Activated naive CD8-positive, alpha-beta T cell (primary cell): Measurements from ENCODE around the gene PRSS1.

Experiments used
- H3K27ac Mint-ChIP-seq: one replicate; pipeline ENCODE4 v1.8.0; 2021; ENCODE audit warnings: mixed read lengths
- H3K27me3 Mint-ChIP-seq: one replicate; pipeline ENCODE4 v1.8.0; 2021; ENCODE audit warnings: mixed read lengths
- H3K36me3 Mint-ChIP-seq: one replicate; pipeline ENCODE4 v1.8.0; 2021; ENCODE audit warnings: mixed read lengths
- H3K4me1 Mint-ChIP-seq: one replicate; pipeline ENCODE4 v1.8.0; 2021; ENCODE audit warnings: low read depth, mixed read lengths
- H3K4me3 Mint-ChIP-seq: one replicate; pipeline ENCODE4 v1.8.0; 2021; ENCODE audit warnings: mild to moderate bottlenecking, mixed read lengths
- H3K9me3 Mint-ChIP-seq: one replicate; pipeline ENCODE4 v1.8.0; 2021; ENCODE audit warnings: low read depth, mixed read lengths

PRSS1 gene

GRCh38 chr7:142790056-142790455, 40.8 kb downstream of the PRSS1 start:
- peaks cover 41% of the 10 kb centered on the region for H3K4me1 Mint-ChIP-seq
- H3K9me3 Mint-ChIP-seq = no peaks in the 10 kb centered on the region
- no peaks in the 10 kb centered on the region for H3K27me3 Mint-ChIP-seq
- H3K36me3 Mint-ChIP-seq = peaks cover 29% of the 10 kb centered on the region
- H3K4me3 Mint-ChIP-seq = peak overlapping the region; percentile 99
- H3K27ac Mint-ChIP-seq = peak overlapping the region; percentile 99

DNA sequence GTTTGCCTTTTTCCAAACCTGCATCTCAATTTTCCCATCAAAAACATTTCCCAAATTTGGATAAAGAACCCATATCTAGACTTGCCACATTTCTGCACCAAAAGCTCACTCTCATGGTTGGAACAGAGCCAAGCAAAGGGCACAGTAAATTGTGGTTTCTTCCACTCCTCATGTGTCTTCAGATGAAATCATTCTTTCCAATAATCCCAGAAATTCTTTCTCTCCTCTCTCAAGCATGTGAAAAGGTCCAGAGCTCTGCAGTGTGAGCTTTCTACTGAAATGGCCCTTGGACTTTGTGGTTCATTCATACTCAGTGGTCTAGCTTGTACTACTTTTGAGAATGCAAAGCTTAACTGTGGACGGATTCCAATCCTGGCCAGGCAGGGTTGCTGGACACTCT, 41.3 kb downstream of the PRSS1 start:
- H3K36me3 Mint-ChIP-seq = peaks cover 29% of the 10 kb centered on the region
- H3K27ac Mint-ChIP-seq = peak overlapping the region; percentile 99
- H3K4me3 Mint-ChIP-seq = peak overlapping the region; percentile 99
- no peaks in the 10 kb centered on the region for H3K27me3 Mint-ChIP-seq
- H3K4me1 Mint-ChIP-seq = peaks cover 41% of the 10 kb centered on the region
- no peaks in the 10 kb centered on the region for H3K9me3 Mint-ChIP-seq

- Mint-ChIP-seq H3K27me3 (no peaks in the 10 kb centered on the region), H3K4me3 (peak overlapping the region; percentile 99), H3K9me3 (no peaks in the 10 kb centered on the region), H3K36me3 (peaks cover 29% of the 10 kb centered on the region), H3K4me1 (peaks cover 40% of the 10 kb centered on the region), H3K27ac (peak overlapping the region; percentile 99)
Measured at GRCh38 chr7:142791502-142791901, 42.2 kb downstream of the PRSS1 start.

- Mint-ChIP-seq H3K27me3 (no peaks in the 10 kb centered on the region), H3K4me3 (peak overlapping the region; percentile 99), H3K4me1 (peaks cover 40% of the 10 kb centered on the region), H3K9me3 (no peaks in the 10 kb centered on the region), H3K36me3 (peaks cover 29% of the 10 kb centered on the region), H3K27ac (peak overlapping the region; percentile 99)
Measured at GRCh38 chr7:142792129-142792528, 42.9 kb downstream of the PRSS1 start.

DNA sequence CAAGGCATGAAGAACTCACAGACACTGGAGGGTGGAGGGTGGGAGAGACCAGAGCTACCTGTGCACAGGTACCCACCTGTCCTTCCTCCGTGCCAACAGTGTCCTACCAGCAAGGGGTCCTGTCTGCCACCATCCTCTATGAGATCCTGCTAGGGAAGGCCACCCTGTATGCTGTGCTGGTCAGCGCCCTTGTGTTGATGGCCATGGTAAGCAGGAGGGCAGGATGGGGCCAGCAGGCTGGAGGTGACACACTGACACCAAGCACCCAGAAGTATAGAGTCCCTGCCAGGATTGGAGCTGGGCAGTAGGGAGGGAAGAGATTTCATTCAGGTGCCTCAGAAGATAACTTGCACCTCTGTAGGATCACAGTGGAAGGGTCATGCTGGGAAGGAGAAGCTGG, 43.3 kb downstream of the PRSS1 start:
- no peaks in the 10 kb centered on the region for H3K9me3 Mint-ChIP-seq
- peaks cover 30% of the 10 kb centered on the region for H3K36me3 Mint-ChIP-seq
- peaks cover 40% of the 10 kb centered on the region for H3K4me1 Mint-ChIP-seq
- peak overlapping the region; percentile 99 for H3K27ac Mint-ChIP-seq
- H3K4me3 Mint-ChIP-seq = peak overlapping the region; percentile 99
- H3K27me3 Mint-ChIP-seq = no peaks in the 10 kb centered on the region

- peaks cover 40% of the 10 kb centered on the region for H3K4me1 Mint-ChIP-seq
- no peaks in the 10 kb centered on the region for H3K27me3 Mint-ChIP-seq
- no peaks in the 10 kb centered on the region for H3K9me3 Mint-ChIP-seq
Measured at GRCh38 chr7:142793156-142793555, 43.9 kb downstream of the PRSS1 start.

GRCh38 chr7:142795339-142795863, 46.1 kb downstream of the PRSS1 start:
- Mint-ChIP-seq H3K36me3 (peaks cover 37% of the 10 kb centered on the region), H3K4me3 (peak overlapping the region; percentile 99), H3K9me3 (no peaks in the 10 kb centered on the region), H3K27ac (peak overlapping the region; percentile 99), H3K27me3 (no peaks in the 10 kb centered on the region), H3K4me1 (peaks cover 59% of the 10 kb centered on the region)

More at GRCh38 chr7:142793156-142793555, 43.9 kb downstream of the PRSS1 start:
- H3K27ac Mint-ChIP-seq = peak overlapping the region; percentile 99
- peaks cover 30% of the 10 kb centered on the region for H3K36me3 Mint-ChIP-seq
- H3K4me3 Mint-ChIP-seq = peak overlapping the region; percentile 99

- H3K27ac Mint-ChIP-seq = peak overlapping the region; percentile 99
- H3K36me3 Mint-ChIP-seq = peaks cover 41% of the 10 kb centered on the region
- peaks cover 65% of the 10 kb centered on the region for H3K4me1 Mint-ChIP-seq
- H3K27me3 Mint-ChIP-seq = no peaks in the 10 kb centered on the region
- H3K4me3 Mint-ChIP-seq = peak overlapping the region; percentile 99
- H3K9me3 Mint-ChIP-seq = no peaks in the 10 kb centered on the region
Measured at GRCh38 chr7:142796001-142796500, 46.8 kb downstream of the PRSS1 start.

GRCh38 chr7:142796501-142797390, 47.5 kb downstream of the PRSS1 start:
- H3K4me1 Mint-ChIP-seq = peaks cover 64% of the 10 kb centered on the region
- no peaks in the 10 kb centered on the region for H3K9me3 Mint-ChIP-seq
- H3K36me3 Mint-ChIP-seq = peaks cover 44% of the 10 kb centered on the region

GRCh38 chr7:142797391-142798377, 48.4 kb downstream of the PRSS1 start:
- Mint-ChIP-seq H3K4me1 (peaks cover 68% of the 10 kb centered on the region), H3K27me3 (no peaks in the 10 kb centered on the region), H3K4me3 (peak overlapping the region; percentile 99), H3K9me3 (no peaks in the 10 kb centered on the region), H3K36me3 (peaks cover 49% of the 10 kb centered on the region), H3K27ac (peak overlapping the region; percentile 99)

More at GRCh38 chr7:142796501-142797390, 47.5 kb downstream of the PRSS1 start:
- Mint-ChIP-seq H3K4me3 (peak overlapping the region; percentile 99), H3K27ac (peak overlapping the region; percentile 99), H3K27me3 (no peaks in the 10 kb centered on the region)

DNA sequence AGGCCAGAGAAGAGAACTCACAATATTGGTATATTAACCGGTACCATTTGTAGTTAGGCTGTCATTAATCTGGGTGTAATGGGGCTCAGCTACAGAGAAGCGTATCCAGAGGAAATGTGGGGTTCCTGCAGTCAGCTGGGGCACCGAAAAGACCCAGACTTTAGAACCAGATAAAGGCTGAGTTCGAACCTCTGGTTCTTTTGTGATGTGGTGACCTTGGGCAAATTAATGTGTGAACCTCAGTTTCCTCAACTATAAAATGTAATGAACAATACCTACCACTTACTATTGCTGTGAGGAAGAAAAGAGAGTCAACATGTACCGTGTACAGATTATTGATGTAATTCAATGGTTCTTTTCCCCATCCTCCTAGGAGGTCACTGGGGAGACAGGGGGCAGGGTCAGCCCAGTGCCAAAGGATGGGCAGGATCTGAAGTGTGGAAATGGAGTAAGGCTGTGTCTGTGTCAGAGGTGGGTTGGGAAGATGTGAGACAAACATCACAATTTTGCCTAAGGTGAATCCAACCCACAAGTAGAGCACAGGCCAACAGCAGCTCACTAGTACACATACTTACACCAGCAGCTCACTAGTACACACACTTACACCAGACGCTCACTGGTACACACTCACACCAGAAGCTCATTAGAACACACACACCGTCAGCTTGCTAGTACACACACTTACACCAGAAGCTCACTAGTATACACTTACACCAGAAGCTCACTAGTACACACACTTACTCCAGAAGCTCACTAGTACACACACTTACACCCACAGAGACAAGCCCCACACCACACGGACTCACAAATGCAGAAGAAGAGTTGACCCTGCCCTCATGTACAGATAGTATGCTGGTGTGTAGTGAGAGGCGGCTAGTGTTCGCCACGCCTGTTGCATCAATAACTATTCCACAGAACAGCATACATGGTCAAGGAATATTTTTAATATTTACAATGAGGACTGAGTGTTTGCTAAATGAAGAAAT, 49.5 kb downstream of the PRSS1 start:
- Mint-ChIP-seq H3K27ac (peak overlapping the region; percentile 99), H3K27me3 (no peaks in the 10 kb centered on the region), H3K4me1 (peaks cover 68% of the 10 kb centered on the region), H3K4me3 (peak overlapping the region; percentile 99), H3K36me3 (peaks cover 52% of the 10 kb centered on the region), H3K9me3 (no peaks in the 10 kb centered on the region)

- H3K36me3 Mint-ChIP-seq = peaks cover 51% of the 10 kb centered on the region
- H3K4me3 Mint-ChIP-seq = peak overlapping the region; percentile 99
- H3K4me1 Mint-ChIP-seq = peaks cover 68% of the 10 kb centered on the region
- peak overlapping the region; percentile 99 for H3K27ac Mint-ChIP-seq
- no peaks in the 10 kb centered on the region for H3K9me3 Mint-ChIP-seq
- no peaks in the 10 kb centered on the region for H3K27me3 Mint-ChIP-seq
Measured at GRCh38 chr7:142799437-142799835, 50.2 kb downstream of the PRSS1 start.

DNA sequence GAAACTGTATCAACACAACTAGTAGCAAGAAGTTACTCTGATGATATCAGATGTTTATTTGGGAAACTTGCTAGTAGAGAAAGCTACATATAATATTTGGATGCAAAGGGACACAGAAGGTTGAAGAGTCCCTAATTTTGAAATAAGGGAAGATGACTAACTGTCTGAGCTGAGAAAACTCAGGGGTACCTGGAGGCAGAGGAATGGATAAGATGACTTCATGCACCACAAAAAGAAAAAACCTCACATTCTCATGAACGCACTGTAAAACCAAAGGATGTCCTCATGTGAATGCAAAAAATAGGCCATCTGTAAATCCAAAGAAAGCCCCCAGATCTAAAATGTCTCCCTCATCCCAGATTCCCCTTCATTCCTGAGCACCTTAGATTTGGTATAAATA, 50.8 kb downstream of the PRSS1 start:
- Mint-ChIP-seq H3K27me3 (no peaks in the 10 kb centered on the region), H3K4me3 (peak overlapping the region; percentile 99), H3K4me1 (peaks cover 68% of the 10 kb centered on the region), H3K27ac (peak overlapping the region; percentile 99), H3K9me3 (no peaks in the 10 kb centered on the region), H3K36me3 (peaks cover 58% of the 10 kb centered on the region)
